ENCODE data around the gene NOC4L.

The NOC4L gene

GRCh38 chr12:132158677-132159554 is 14.7 kb downstream of the NOC4L start:
- no peak for DNase-seq

- no peak for DNase-seq
Measured at GRCh38 chr12:132159555-132160003, 15.3 kb downstream of the NOC4L start.

GRCh38 chr12:132160016-132160415 is 15.8 kb downstream of the NOC4L start:
- no peak for DNase-seq

GRCh38 chr12:132160601-132161035 is 16.4 kb downstream of the NOC4L start:
- DNase-seq, result no peak

- DNase-seq, result peak; percentile 32
Measured at GRCh38 chr12:132161036-132161781, 17.0 kb downstream of the NOC4L start.

GRCh38 chr12:132161796-132162507 is 17.7 kb downstream of the NOC4L start:
- DNase-seq, result no peak

- no peak for DNase-seq
Measured at GRCh38 chr12:132162508-132163031, 18.3 kb downstream of the NOC4L start.

- no peak for DNase-seq
Measured at GRCh38 chr12:132163041-132163910, 19.0 kb downstream of the NOC4L start.

GRCh38 chr12:132163911-132164288 is 19.6 kb downstream of the NOC4L start:
- no peak for DNase-seq

GRCh38 chr12:132164426-132164825 is 20.2 kb downstream of the NOC4L start:
- no peak for DNase-seq

- no peak for DNase-seq
Measured at GRCh38 chr12:132165584-132165983, 21.3 kb downstream of the NOC4L start.

GRCh38 chr12:132166093-132166492 is 21.8 kb downstream of the NOC4L start:
- DNase-seq, result no peak

GRCh38 chr12:132166801-132167591 is 22.7 kb downstream of the NOC4L start:
- no peak for DNase-seq

- no peak for DNase-seq
Measured at GRCh38 chr12:132167611-132168310, 23.5 kb downstream of the NOC4L start.

- DNase-seq, result no peak
Measured at GRCh38 chr12:132168311-132169031, 24.2 kb downstream of the NOC4L start.

- DNase-seq, result no peak
Measured at GRCh38 chr12:132169376-132169775, 25.1 kb downstream of the NOC4L start.

GRCh38 chr12:132170094-132170636 is 25.9 kb downstream of the NOC4L start:
- no peak for DNase-seq

- DNase-seq, result no peak
Measured at GRCh38 chr12:132170637-132171292, 26.5 kb downstream of the NOC4L start.

Measured in hematopoietic multipotent progenitor cell treated with erythropoietin and hydrocortisone succinate and interleukin-3 and kit ligand, for 8 days (in vitro differentiated cells).